ENCODE data around the gene LEMD3.

DNA sequence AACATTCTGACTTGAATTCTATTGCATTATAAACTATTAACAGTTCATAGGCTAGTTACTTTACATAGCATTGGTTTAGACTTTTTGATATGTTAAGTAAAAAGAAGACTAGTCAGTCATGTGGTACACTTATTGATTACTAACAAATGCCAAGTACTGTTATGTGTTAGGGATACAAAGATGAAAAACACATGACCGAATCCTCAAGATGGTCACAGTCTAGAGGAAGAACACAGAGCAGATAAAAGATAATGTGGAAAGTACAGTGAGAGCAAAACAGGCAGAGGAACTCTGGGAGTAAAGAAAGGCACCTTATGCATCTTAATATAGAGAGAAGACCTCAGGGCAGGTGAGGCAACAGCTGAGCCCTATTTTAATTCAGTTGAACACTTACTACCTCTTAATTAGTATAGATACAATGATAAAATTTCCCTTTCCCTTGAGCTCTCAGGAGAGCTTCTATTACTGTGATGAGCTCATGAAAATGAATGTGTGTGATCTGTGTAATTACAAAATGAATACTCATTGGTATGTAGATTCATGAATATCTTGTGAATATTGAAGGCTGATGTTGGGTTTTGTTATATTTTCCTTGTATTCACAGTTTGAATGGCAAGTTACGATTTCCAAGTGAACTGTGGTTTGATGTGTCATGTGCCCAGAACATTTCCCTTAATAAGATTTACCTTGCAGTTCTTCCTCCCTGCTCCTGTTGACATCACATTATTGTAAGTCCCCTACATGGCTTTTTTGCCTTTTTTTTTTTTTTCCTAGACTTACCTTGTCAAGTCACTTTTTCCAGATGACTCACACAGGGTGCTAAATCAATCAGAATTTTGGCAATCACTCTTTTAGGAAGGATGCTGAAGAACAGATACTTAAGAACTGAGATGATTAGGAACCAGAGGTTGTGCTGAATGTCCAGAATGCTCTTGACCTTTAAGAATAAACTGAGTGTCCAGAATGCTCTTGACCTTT lies 79.6 kb downstream of the LEMD3 start:
- TF ChIP-seq EZH2 (IDR thresholded peaks at IDR 0.05): no peak
- no peak for TF ChIP-seq POLR2AphosphoS5 (IDR thresholded peaks at IDR 0.05; ENCODE audit: borderline replicate concordance, low read depth, low read length)
- no peak for TF ChIP-seq FOXP2 (optimal IDR thresholded peaks at IDR 0.05; ENCODE audit: control extremely low read depth, extremely low read length, insufficient read depth)
